Smooth muscle cell (in vitro differentiated cells): ENCODE measurements around the gene NKRF. TPM values are rescaled to one million over a fixed set of nuclear protein-coding genes. Genes with fewer than 3 reads are reported as not detected.

Source experiments
- DNase-seq: peaks from one replicate; lab custom pipeline; 2025; ENCODE audit not compliant: unreplicated experiment; lab: John Stamatoyannopoulos, UW
- H2AFZ ChIP-seq: fragments of 200-600 bp; sonication (generic); 2 replicates; pipeline ENCODE4 v1.6.0; 2016; ENCODE audit warnings: antibody characterized with exemption, low read depth, mild to moderate bottlenecking
- H3F3A ChIP-seq: fragments of 200-600 bp; sonication (generic); 2 replicates; pipeline ENCODE4 v1.6.0; 2017; ENCODE audit warnings: antibody characterized with exemption, low read depth
- H3K27ac ChIP-seq: fragments of 200-600 bp; sonication (generic); 2 replicates; pipeline ENCODE4 v1.5.1; 2016; ENCODE audit warnings: low read depth, mild to moderate bottlenecking
- H3K27me3 ChIP-seq: fragments of 200-600 bp; sonication (generic); 2 replicates; pipeline ENCODE4 v1.6.1; 2016; ENCODE audit warnings: low read depth, mild to moderate bottlenecking
- H3K36me3 ChIP-seq: fragments of 200-600 bp; sonication (generic); 2 replicates; pipeline ENCODE4 v1.5.1; 2016; ENCODE audit warnings: low read depth
- H3K4me1 ChIP-seq: fragments of 200-600 bp; sonication (generic); 2 replicates; pipeline ENCODE4 v1.5.1; 2016; ENCODE audit warnings: low read depth
- H3K4me2 ChIP-seq: fragments of 200-600 bp; sonication (generic); 2 replicates; pipeline ENCODE4 v1.6.0; 2016; ENCODE audit warnings: mild to moderate bottlenecking
- H3K4me3 ChIP-seq: fragments of 200-600 bp; sonication (generic); 2 replicates; pipeline ENCODE4 v1.5.1; 2016; ENCODE audit warnings: mild to moderate bottlenecking
- H3K79me2 ChIP-seq: fragments of 200-600 bp; sonication (generic); 2 replicates; pipeline ENCODE4 v1.6.0; 2016; ENCODE audit warnings: low read depth, mild to moderate bottlenecking
- H3K9ac ChIP-seq: fragments of 200-600 bp; sonication (generic); 2 replicates; pipeline ENCODE4 v1.6.0; 2016; ENCODE audit warnings: low read depth
- H3K9me3 ChIP-seq: fragments of 200-600 bp; sonication (generic); replicated peaks from 2 replicates; pipeline ENCODE4 v1.5.1; 2016; ENCODE audit warnings: low read depth
- H4K20me1 ChIP-seq: fragments of 200-600 bp; sonication (generic); 2 replicates; pipeline ENCODE4 v1.6.0; 2016; ENCODE audit warnings: low read depth
- CTCF ChIP-seq: fragments of 200-600 bp; sonication (generic); IDR thresholded peaks from 2 replicates; pipeline ENCODE4 v1.5.1; 2017; ENCODE audit warnings: borderline replicate concordance, mild to moderate bottlenecking, antibody characterized with exemption; ENCODE audit not compliant: insufficient read depth, poor library complexity, severe bottlenecking
- WGBS: methylation state at CpG from one replicate; pipeline ENCODE4 v1.1.7; 2016; ENCODE audit warnings: low lambda C conversion rate; 5-methylcytosine and 5-hydroxymethylcytosine counted together
- microRNA counts: library from miRNA; unstranded; fragments of <30 nt; microRNA quantifications from one replicate; lab custom pipeline; 2016
- microRNA-seq: library from miRNA; unstranded; fragments of <30 nt; microRNA quantifications from one replicate; pipeline ENCODE4, GENCODE V29; 2016; ENCODE audit warnings: borderline number of aligned reads
- polyA plus RNA-seq: library from polyadenylated mRNA; unstranded; fragments of >200 nt; fragmentation: Nextera tagmentation; extraction: Ambion mirVana; gene quantifications from 2 replicates; pipeline ENCODE4 v1.2.1, GENCODE V29; 2016
- small RNA-seq: library from RNA; depleted of rRNA; stranded (forward); fragments of <200 nt; gene quantifications from one replicate; pipeline ENCODE3, GENCODE V24; 2014
- total RNA-seq: library from RNA; depleted of rRNA; stranded (reverse); fragments of >200 nt; gene quantifications from 2 replicates; pipeline ENCODE4 v1.2.3, GENCODE V29; 2014

The NKRF gene
- total and polyA plus RNA-seq, 2 experiments from 2014 or later, result 2.4 to 8.0 TPM

GRCh38 chrX:119549327-119550016 lies 56.8 kb downstream of the NKRF start:
- WGBS, result 64% methylated on average over 7 of the region's 7 CpGs
- no peak overlapping the region for H3K4me3 ChIP-seq
- H3K9me3 ChIP-seq, result no peaks in the 10 kb centered on the region
- no peaks in the 10 kb centered on the region for H4K20me1 ChIP-seq
- no peak for DNase-seq
- TF ChIP-seq CTCF, result no peak
- no peaks in the 10 kb centered on the region for H3K27me3 ChIP-seq
- no peak overlapping the region for H3K27ac ChIP-seq
- no peaks in the 10 kb centered on the region for H3F3A ChIP-seq
- H2AFZ ChIP-seq, result no peak overlapping the region
- H3K79me2 ChIP-seq, result no peaks in the 10 kb centered on the region
- H3K4me1 ChIP-seq, result no peaks in the 10 kb centered on the region
- no peaks in the 10 kb centered on the region for H3K36me3 ChIP-seq
- H3K9ac ChIP-seq, result no peak overlapping the region
- H3K4me2 ChIP-seq, result no peak overlapping the region

GRCh38 chrX:119541188-119541587 lies 65.0 kb downstream of the NKRF start:
- Histone ChIP-seq H3K9me3 (no peaks in the 10 kb centered on the region), H2AFZ (no peak overlapping the region), H3K9ac (no peak overlapping the region), H3K4me2 (no peak overlapping the region), H3K36me3 (no peaks in the 10 kb centered on the region), H3K27me3 (no peaks in the 10 kb centered on the region), H4K20me1 (no peaks in the 10 kb centered on the region), H3K79me2 (no peaks in the 10 kb centered on the region), H3F3A (no peaks in the 10 kb centered on the region), H3K4me3 (no peak overlapping the region), H3K4me1 (no peaks in the 10 kb centered on the region), H3K27ac (no peak overlapping the region)
- no peak for TF ChIP-seq CTCF
- WGBS, result 53% methylated on average over 4 of the region's 4 CpGs
- DNase-seq, result no peak

DNA sequence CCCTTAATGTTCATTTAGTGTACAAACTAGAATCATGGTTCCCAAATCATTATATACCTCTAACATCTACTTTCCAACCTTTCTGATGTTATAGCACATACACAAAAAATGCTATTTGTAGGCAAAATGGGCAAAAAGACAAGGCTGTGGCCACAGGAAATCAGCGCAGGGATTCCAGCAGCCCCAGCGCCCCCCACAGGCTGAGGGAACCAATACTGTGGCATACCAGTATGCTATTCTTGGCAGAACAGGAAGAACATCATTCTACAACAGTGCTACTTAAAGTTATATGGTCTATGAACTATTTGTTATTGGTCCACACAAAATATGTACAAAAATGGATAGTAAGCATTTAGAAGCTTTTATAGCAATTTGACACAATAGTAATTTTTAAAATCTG lies 66.4 kb downstream of the NKRF start:
- Histone ChIP-seq H3K27me3 (no peaks in the 10 kb centered on the region), H4K20me1 (no peaks in the 10 kb centered on the region), H3K4me1 (no peaks in the 10 kb centered on the region), H3K9me3 (no peaks in the 10 kb centered on the region), H3K4me2 (no peak overlapping the region), H3K4me3 (no peak overlapping the region), H3K36me3 (no peaks in the 10 kb centered on the region), H2AFZ (no peak overlapping the region), H3F3A (no peaks in the 10 kb centered on the region), H3K27ac (no peak overlapping the region), H3K79me2 (no peaks in the 10 kb centered on the region), H3K9ac (no peak overlapping the region)
- no peak for DNase-seq
- TF ChIP-seq CTCF, result no peak
- 40% methylated on average over 2 of the region's 2 CpGs for WGBS

MicroRNA genes within 50 kb of the gene (microRNA counts, 767-probe panel; counts per million panel counts)
- microRNA hsa-miR-766-3p (lab: Ali Mortazavi, UCI), result 183 counts per million

Small RNA genes within 50 kb of the gene (microRNA-seq; reads per million reads assigned to microRNA genes)
- gene MIR766, result 243 reads per million, percentile 66 among the genes with 10 or more reads in this experiment

Small RNA genes within 50 kb of the gene (small RNA-seq; reads per million reads assigned to genes)
- gene MIR766, result 30.2 reads per million, percentile 93 among the genes with 10 or more reads in this experiment

Other genes starting within 250 kb of the NKRF start
- gene SLC25A43, start 207.1 kb downstream of the NKRF start, total RNA-seq, result 8.8 and 15.4 TPM in 2 replicates
- 11.9 and 15.6 TPM in 2 replicates for gene SLC25A43, start 207.1 kb downstream of the NKRF start, polyA plus RNA-seq
- 126 and 155 TPM in 2 replicates for gene SLC25A5, start 138.0 kb downstream of the NKRF start, total RNA-seq
- 112 and 116 TPM in 2 replicates for gene SLC25A5, start 138.0 kb downstream of the NKRF start, polyA plus RNA-seq
- 20.6 and 25.1 TPM in 2 replicates for gene STEEP1, start 41.0 kb downstream of the NKRF start, total RNA-seq
- 8.1 and 9.8 TPM in 2 replicates for gene STEEP1, start 41.0 kb downstream of the NKRF start, polyA plus RNA-seq
- gene UBE2A, start 31.9 kb downstream of the NKRF start, total RNA-seq, result 76.0 and 76.7 TPM in 2 replicates
- 86.4 and 101 TPM in 2 replicates for gene UBE2A, start 31.9 kb downstream of the NKRF start, polyA plus RNA-seq
- gene SEPTIN6, start 86.7 kb upstream of the NKRF start, total RNA-seq, result 58.1 and 75.1 TPM in 2 replicates
- 50.6 and 58.4 TPM in 2 replicates for gene SEPTIN6, start 86.7 kb upstream of the NKRF start, polyA plus RNA-seq
- gene SOWAHD, start 152.2 kb upstream of the NKRF start, total RNA-seq, result not detected in 2 replicates
- 0.33 TPM in 1 of 2 replicates, not detected in the other for gene SOWAHD, start 152.2 kb upstream of the NKRF start, polyA plus RNA-seq
- 4,715 and 4,767 TPM in 2 replicates for gene RPL39, start 185.2 kb upstream of the NKRF start, total RNA-seq
- gene RPL39, start 185.2 kb upstream of the NKRF start, polyA plus RNA-seq, result 764 and 823 TPM in 2 replicates
- 2.8 and 3.7 TPM in 2 replicates for gene UPF3B, start 246.5 kb upstream of the NKRF start, total RNA-seq
- 7.9 and 13.0 TPM in 2 replicates for gene UPF3B, start 246.5 kb upstream of the NKRF start, polyA plus RNA-seq